HG03571 (cell line): Measurements from ENCODE around the gene CUTC.

Experiments
- ATAC-seq: cut with Tn5 transposase; IDR thresholded peaks from one replicate; pipeline ENCODE4 v1.9.1; 2021; ENCODE audit not compliant: unreplicated experiment

Gene CUTC

DNA sequence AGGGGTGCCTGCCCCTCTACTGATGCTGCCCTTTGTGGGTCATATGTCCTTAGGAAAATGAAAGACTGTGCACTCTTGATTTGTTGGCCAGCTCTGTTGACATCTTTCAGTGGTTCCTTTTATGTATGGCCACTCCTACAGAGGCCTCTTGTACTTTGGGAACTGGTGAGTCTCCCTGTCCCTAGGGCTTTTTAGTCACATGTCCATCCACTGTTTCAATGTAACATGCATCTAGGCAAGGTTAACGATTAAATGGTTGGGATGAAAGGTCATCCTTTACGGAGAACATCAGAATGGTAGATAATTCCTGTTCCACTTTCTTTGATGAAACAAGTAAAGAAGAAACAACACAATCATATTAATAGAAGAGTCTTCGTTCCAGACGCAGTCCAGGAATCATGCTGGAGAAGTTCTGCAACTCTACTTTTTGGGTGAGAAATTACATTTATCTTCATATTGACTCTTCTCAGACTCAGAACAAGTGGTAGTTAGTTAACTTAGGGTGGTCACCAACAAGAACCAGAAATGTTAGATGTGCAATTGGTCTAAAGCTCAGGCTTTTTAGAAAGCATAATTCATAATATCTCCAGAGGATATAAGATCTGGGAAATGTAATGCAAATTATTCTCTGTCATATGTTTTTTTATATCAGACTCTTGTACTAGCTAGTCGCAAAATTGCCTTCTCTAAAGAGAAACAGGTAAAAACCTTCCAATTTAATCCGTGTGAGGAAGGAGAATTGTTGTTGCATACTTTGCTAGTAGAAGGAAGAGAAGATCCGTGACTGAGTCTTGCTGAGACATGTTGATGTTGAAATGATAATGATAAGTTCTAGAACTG lies 50.6 kb downstream of the CUTC start, which contains the start of gene ABCC2:
TSS of gene ABCC2 (plus strand) at position 194 of the 840 bp plus-strand sequence. CDS start at position 399, 205 bp downstream.
- no peak for ATAC-seq

DNA sequence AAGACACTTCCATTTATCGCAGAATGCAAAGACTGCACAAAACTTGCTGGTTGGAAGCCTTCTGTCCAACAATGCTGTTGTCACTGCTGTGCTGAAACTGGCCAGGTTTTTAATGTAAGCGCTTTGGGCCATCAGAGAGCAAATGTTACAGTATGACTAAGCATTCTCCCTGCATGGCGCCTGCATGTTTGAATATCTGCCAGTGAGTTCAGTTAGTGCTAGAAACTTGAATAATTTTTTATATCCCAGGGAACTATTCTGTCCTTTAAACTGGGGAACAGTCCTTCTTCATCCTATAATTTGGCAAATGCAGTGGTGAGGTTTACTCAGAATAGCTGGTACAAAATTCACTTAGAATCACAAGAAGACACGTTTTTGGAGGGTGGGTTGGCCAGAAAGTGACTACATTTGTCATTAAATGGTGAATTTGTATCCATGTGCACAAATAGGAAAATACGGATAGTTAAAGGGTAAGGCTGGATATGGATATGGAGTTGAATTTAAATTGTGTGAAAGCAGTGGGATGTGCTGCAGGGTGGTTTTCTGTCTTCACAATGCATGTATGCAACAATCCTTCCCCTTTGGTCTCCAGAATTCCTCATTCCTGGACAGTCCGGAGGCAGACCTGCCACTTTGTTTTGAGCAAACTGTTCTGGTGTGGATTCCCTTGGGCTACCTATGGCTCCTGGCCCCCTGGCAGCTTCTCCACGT lies 52.1 kb downstream of the CUTC start:
- no peak for ATAC-seq

DNA sequence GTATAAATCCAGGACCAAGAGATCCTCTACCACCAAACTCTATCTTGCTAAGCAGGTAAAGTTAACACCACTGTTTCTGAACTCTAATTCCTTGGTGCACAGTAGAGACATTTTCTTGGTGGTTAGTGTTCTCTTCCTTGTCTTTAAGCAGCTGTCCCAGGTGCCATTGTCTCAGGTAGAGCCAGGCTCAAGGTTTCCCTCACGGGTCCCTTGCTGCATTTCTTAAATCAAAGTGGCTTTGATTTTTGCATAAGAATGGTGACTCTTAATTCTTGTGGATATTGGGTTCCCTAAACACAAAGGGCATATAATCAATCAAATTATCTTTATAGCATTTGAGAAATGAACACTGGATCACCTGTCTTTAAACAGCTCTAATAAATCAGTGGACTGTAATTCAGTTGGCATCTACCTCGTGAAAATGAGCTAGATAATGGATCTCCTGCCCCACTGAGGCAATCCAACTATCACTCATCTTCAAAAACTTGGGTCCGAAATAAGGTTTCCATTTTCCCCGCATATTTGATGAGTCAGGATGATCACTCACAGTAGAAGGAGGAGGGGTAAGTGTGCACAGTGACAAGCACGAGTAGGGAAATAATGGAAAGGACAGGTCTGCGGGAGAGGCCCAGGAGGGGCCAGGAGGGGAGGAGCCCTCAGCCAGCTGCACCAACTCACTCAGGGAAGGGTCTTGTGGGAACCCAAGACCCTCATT lies 52.9 kb downstream of the CUTC start:
- no peak for ATAC-seq

DNA sequence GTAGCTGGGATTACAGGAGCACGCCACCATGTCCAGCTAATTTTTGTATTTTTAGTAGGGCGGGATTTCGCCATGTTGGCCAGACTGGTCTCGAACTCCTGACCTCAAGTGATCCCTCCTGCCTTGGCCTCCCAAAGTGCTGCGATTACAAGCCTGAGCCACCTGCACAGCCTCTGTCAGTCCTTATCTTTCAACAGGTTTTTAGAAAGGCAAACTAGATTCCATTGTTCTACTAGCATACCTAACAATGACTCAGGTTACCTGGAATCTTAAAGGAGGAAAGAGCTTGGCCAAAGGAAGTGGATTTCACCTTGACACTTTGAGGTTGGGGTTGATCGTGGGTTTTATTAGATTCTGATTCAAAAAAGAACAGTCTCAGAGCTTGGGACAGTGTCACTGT lies 53.6 kb downstream of the CUTC start:
- ATAC-seq, result no peak

DNA sequence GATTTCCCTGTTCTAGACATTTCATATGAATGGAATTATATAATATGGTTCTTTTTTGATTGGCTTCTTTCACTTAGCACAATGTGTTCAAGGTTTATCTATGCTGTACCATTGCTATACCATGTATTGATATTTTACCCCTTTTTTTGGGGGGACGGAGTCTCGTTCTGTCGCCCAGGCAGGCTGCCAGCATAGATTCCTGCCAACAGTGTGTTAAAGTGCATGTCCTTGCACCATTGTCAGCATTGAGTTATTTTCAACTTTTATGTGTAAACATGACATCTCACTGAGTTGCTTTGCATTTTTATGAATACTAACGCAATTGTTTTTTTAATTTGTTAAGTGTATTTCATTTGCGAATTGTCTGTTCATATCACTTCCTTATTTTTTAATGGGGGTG lies 55.3 kb downstream of the CUTC start:
- ATAC-seq, result no peak

DNA sequence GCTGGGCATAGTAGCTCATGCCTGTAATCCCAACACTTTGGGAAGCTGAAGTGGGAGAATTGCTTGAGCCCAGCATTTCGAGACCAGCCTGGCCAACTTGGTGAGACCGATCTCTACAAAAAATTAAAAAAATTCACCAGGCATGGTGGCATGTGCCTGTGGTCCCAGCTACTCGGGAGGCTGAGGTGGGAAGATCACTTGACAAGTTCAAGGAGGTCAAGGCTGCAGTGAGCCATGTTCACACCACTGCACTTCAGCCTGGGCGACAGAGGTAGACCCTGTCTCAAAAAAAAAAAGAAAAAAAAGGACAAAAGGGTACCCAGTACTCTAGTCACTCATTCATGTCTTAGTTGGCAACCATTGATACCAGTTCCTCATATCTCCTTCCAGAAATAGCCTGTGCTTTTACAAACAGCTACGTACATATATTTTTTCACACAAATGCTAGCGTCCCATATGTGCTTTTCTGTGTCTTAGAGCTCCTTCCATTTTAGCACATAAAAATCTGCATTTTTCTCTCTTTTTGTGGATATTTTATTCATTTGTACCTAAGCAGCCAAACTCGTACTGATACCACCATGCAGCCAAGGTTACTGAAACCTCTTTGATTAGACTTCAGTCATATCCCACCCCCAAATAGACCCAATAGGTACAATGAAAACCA lies 55.9 kb downstream of the CUTC start:
- no peak for ATAC-seq

DNA sequence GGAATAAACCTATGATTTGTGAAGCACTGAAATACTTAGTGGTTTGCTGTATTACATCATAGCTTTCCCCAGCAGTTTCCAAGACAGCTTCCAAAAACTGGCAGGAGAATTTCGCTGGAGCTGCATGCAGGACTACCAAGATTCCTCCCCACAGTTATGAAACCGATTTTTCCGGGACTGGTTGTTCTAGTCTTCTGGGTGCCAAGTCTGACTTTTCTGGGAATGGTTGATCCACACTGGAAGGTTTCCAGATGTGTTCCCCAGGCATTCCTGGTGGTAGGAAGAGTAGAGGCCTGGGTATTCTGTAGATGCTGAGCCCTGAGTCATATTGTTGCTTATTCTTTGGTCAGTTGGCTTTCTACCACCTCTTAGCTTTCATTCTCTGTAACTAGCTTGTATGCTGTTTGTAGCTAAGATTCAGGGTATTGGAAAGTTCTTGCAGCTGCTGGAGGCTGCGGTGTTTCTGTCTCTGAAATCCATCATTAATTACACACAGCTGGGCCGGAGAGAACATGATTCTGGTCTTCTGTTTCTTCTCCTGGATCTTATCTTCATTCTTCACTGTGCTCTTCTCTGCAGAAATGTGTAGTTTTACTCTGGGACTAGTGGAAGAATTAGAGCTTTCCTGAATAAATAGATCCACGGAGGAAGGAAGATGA lies 56.7 kb downstream of the CUTC start:
- no peak for ATAC-seq

DNA sequence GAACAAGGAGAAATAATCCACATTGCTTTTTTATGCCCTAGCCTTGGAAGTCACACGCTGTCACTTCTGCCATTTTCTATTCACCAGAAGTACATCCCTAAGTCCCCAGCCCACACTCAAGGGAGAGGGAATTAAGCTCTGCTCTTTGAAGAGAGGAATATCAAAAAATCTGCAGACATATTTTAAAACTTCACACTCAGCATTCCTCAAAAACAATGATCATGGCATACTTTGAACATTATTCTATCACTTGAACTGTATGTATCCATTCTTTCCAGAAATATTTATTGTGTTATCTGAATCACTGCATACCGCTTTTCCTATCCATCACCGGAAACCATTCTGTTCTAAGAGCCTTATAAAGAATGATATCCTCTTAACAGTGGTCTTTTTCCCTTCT lies 59.8 kb downstream of the CUTC start:
- no peak for ATAC-seq

DNA sequence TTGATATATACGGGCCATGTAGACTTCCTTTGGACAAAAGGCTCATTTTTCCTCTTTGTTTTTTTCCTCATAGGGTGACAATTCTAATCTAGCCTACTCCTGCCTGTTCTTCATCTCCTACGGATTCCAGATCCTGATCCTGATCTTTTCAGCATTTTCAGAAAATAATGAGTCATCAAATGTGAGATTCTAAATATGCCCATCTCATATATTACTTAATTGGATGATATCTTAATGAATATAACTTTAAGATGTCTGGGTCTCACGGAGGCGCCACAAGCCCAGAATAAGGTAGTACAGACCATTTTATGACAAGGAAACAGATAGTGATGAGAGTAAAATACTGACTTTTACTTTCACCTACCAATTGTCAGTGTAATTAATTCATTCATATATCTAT lies 61.8 kb downstream of the CUTC start:
- no peak for ATAC-seq

DNA sequence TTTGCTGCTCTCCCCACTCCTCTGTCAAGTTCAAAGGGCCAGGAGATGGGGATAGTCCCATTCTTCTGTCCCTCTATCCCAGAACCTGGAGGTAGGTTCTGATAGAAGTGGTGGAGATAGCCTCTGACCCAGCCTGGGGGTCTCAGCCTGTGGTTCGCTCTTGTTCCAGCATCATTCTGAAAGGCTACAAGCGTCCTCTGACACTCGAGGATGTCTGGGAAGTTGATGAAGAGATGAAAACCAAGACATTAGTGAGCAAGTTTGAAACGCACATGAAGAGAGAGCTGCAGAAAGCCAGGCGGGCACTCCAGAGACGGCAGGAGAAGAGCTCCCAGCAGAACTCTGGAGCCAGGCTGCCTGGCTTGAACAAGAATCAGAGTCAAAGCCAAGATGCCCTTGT lies 64.9 kb downstream of the CUTC start:
- ATAC-seq, result no peak

DNA sequence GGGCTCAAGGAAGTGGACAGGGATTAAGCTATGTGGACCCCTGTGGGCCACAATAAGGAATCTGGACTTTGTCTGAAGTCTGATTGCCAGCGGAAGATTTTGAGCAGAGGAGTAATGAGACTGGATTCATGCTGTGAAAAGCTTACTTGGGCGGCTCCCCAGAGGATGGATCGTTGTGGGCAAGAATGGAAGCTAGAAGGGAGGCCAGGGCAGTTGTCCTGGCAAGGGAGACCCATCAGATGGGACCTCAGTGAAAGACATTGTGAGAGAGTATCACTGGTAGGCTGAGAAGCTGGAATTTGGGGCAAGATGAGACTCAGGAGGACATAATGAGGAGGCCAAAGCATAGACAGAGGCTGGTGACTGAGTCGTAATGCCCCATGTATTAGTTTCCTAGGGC lies 66.0 kb downstream of the CUTC start:
- no peak for ATAC-seq

DNA sequence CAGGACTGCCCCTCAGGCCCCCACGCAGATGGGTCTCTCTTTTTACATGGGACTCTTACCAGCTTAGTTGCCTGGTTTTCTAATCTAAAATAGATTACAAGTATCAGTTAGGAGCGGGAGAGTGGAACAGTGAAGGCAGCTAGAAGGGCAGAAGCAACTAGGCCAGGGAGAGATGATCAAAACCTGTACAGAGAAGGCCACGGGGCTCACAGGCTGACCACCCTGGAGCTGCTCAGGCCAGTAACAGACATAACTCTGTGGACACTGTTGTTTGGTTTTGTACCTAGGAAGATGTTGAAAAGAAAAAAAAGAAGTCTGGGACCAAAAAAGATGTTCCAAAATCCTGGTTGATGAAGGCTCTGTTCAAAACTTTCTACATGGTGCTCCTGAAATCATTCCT lies 66.9 kb downstream of the CUTC start:
- ATAC-seq, result no peak

DNA sequence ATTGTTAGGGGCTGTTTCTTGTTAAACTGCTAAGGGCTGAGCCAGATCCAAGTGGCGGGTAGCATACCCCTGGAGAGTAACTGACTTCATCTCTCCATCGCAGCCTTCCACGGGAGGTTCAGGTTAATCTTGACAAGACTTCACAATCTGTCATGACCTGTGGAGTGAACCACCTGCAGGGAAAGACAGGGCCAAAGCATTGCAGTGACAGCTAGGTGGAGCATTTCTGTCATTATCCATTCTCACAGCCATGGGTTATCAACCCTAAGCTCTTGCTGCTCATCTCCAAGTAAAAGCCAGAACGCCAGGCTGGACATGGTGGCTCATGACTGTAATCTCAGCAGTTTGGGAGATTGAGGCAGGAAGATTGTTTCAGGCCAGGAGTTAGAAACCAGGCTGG lies 67.6 kb downstream of the CUTC start:
- ATAC-seq, result no peak

DNA sequence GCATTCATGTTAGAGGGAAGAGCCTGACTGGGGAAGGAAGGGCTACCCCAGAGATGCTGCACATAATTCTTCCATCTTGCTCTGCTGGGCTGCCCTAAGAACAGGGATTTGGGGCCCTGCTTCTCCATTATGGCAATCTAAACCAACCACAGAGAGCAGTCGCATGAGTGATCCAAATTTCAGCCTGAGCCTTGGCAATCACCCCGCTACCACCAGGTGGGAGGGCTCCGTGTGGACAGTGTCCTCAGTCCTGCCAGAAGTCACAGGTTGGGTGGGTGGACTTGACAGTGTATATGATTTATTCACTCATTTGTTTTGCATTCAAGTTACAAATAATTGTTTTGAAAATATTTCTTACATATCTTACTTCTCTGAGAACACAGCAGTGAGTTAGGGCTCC lies 72.4 kb downstream of the CUTC start:
- no peak for ATAC-seq

DNA sequence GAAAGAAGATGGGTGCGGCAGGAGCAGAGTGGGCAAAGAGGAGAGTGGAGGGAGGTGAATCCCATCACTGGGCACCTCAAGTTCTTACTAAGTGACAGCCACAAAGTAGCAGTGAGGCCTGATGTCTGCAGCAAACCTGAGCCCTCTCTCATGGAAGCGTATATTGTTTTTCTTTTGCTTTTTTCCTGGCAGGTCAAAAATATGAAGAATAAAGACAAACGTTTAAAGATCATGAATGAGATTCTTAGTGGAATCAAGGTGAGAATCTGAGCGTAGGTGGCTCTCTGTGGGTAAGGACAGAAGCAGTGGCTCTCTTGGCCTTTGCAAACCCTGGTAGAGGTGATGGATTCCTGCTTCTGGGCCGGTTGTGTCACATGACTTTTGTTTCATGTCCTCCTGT lies 73.2 kb downstream of the CUTC start:
- no peak for ATAC-seq
